H9 (cell line): Measurements from ENCODE around the gene GCK. TPM values are rescaled to one million over a fixed set of nuclear protein-coding genes. Genes with fewer than 3 reads are reported as not detected.

Experiments used
- DNase-seq: peaks from one replicate; pipeline ENCODE4 v3.0.0-alpha.2; 2017
- H2AFZ ChIP-seq: one replicate; pipeline ENCODE4 v1.6.1; 2013; ENCODE audit warnings: mild to moderate bottlenecking, low read length, control low read depth, moderate library complexity
- H2AK5ac ChIP-seq: 2 replicates; pipeline ENCODE4 v1.6.1; 2013; ENCODE audit warnings: low read length, control low read depth, mixed read lengths; ENCODE audit not compliant: insufficient read length
- H2BK120ac ChIP-seq: one replicate; pipeline ENCODE4 v1.6.1; 2013; ENCODE audit warnings: low read depth, mild to moderate bottlenecking, low read length, control low read depth, inconsistent platforms; ENCODE audit not compliant: poor library complexity, severe bottlenecking
- H2BK12ac ChIP-seq: 2 replicates; pipeline ENCODE4 v1.6.1; 2013; ENCODE audit warnings: low read length, control low read depth, mixed read lengths, low read depth; ENCODE audit not compliant: insufficient read length
- H2BK15ac ChIP-seq: 2 replicates; pipeline ENCODE4 v1.6.1; 2013; ENCODE audit warnings: low read depth, low read length, control low read depth
- H2BK20ac ChIP-seq: one replicate; pipeline ENCODE4 v1.6.1; 2013; ENCODE audit warnings: low read depth, mild to moderate bottlenecking, low read length, control low read depth, inconsistent platforms; ENCODE audit not compliant: poor library complexity, severe bottlenecking
- H2BK5ac ChIP-seq: 2 replicates; pipeline ENCODE4 v1.6.1; 2013; ENCODE audit warnings: low read length, control low read depth, mixed read lengths; ENCODE audit not compliant: insufficient read length
- H3K14ac ChIP-seq: 2 replicates; pipeline ENCODE4 v1.6.1; 2013; ENCODE audit warnings: low read length, control low read depth; ENCODE audit not compliant: insufficient read depth
- H3K18ac ChIP-seq: 2 replicates; pipeline ENCODE4 v1.6.1; 2013; ENCODE audit warnings: low read depth, mild to moderate bottlenecking, mixed read lengths, low read length, control low read depth; ENCODE audit not compliant: insufficient read length
- H3K23ac ChIP-seq: 2 replicates; pipeline ENCODE4 v1.6.1; 2013; ENCODE audit warnings: low read length, control low read depth, mixed read lengths, low read depth; ENCODE audit not compliant: insufficient read length
- H3K23me2 ChIP-seq: 2 replicates; pipeline ENCODE4 v1.6.1; 2013; ENCODE audit warnings: low read depth, mild to moderate bottlenecking, mixed read lengths, low read length, control low read depth; ENCODE audit not compliant: insufficient read length, poor library complexity, severe bottlenecking
- H3K27ac ChIP-seq: 2 replicates; pipeline ENCODE4 v1.5.1; 2013; ENCODE audit warnings: low read length, control low read depth, mixed read lengths, low read depth; ENCODE audit not compliant: insufficient read length
- H3K27me3 ChIP-seq: 2 replicates; pipeline ENCODE4 v1.6.1; 2013; ENCODE audit warnings: low read length, control low read depth, inconsistent platforms; ENCODE audit not compliant: insufficient read depth
- H3K4ac ChIP-seq: 2 replicates; pipeline ENCODE4 v1.6.1; 2013; ENCODE audit warnings: low read depth, mild to moderate bottlenecking, control low read depth, inconsistent platforms, low read length, moderate library complexity
- H3K4me1 ChIP-seq: 2 replicates; pipeline ENCODE4 v1.6.1; 2013; ENCODE audit warnings: low read length, control low read depth, inconsistent platforms; ENCODE audit not compliant: insufficient read depth
- H3K4me2 ChIP-seq: 2 replicates; pipeline ENCODE4 v1.6.1; 2013; ENCODE audit warnings: low read length, control low read depth, mixed read lengths; ENCODE audit not compliant: insufficient read length, insufficient read depth
- H3K56ac ChIP-seq: 2 replicates; pipeline ENCODE4 v1.6.1; 2013; ENCODE audit warnings: low read depth, mild to moderate bottlenecking, mixed read lengths, low read length, control low read depth; ENCODE audit not compliant: insufficient read length
- H3K79me1 ChIP-seq: 2 replicates; pipeline ENCODE4 v1.6.1; 2013; ENCODE audit warnings: low read depth, mild to moderate bottlenecking, moderate library complexity, low read length, control low read depth, inconsistent platforms; ENCODE audit not compliant: insufficient read depth, poor library complexity, severe bottlenecking
- H3K79me2 ChIP-seq: 2 replicates; pipeline ENCODE4 v1.6.1; 2013; ENCODE audit warnings: low read length, control low read depth, inconsistent platforms; ENCODE audit not compliant: insufficient read depth
- H3K9ac ChIP-seq: 2 replicates; pipeline ENCODE4 v1.6.1; 2013; ENCODE audit warnings: low read length, control low read depth, mixed read lengths; ENCODE audit not compliant: insufficient read length; ENCODE audit errors: extremely low read depth
- H3K9me3 ChIP-seq: one replicate; pipeline ENCODE4 v1.6.1; 2013; ENCODE audit warnings: low read depth, low read length, inconsistent platforms; ENCODE audit not compliant: control insufficient read depth
- H3T11ph ChIP-seq: one replicate; pipeline ENCODE4 v1.6.1; 2013; ENCODE audit warnings: mild to moderate bottlenecking, low read length, control low read depth, inconsistent platforms
- H4K20me1 ChIP-seq: one replicate; pipeline ENCODE4 v1.6.1; 2013; ENCODE audit not compliant: control insufficient read depth, insufficient read length, insufficient read depth
- H4K5ac ChIP-seq: 2 replicates; pipeline ENCODE4 v1.6.1; 2013; ENCODE audit warnings: low read depth, mild to moderate bottlenecking, mixed read lengths, low read length, control low read depth; ENCODE audit not compliant: insufficient read length
- H4K8ac ChIP-seq: replicated peaks from 2 replicates; pipeline ENCODE4 v1.6.1; 2013; ENCODE audit warnings: low read length, control low read depth, mixed read lengths, low read depth; ENCODE audit not compliant: insufficient read length
- H4K91ac ChIP-seq: 2 replicates; pipeline ENCODE4 v1.6.1; 2013; ENCODE audit warnings: low read depth, mild to moderate bottlenecking, moderate library complexity, mixed read lengths, low read length, control low read depth; ENCODE audit not compliant: insufficient read length
- H3K27ac Mint-ChIP-seq, 3 experiments: 2 replicates in 2 of 3; 3 replicates in 1 of 3; pipeline ENCODE4 v1.8.0; 2020 to 2021; ENCODE audit warnings: mixed read lengths in 3 of 3, mild to moderate bottlenecking in 1 of 3, moderate library complexity in 1 of 3
- H3K27me3 Mint-ChIP-seq: 2 replicates; pipeline ENCODE4 v1.8.0; 2021; ENCODE audit warnings: low read depth, mild to moderate bottlenecking, moderate library complexity, mixed read lengths
- H3K36me3 Mint-ChIP-seq, 3 experiments: 2 replicates in 2 of 3; 3 replicates in 1 of 3; pipeline ENCODE4 v1.8.0; 2020 to 2021; ENCODE audit warnings: low read depth in 3 of 3, mixed read lengths in 3 of 3; ENCODE audit not compliant: insufficient read depth in 1 of 3
- H3K4me1 Mint-ChIP-seq, 2 experiments: 2 replicates each; pipeline ENCODE4 v1.8.0; 2020; ENCODE audit warnings: mixed read lengths in 2 of 2
- H3K4me3 Mint-ChIP-seq, 2 experiments: 2 replicates in 1 of 2; 3 replicates in 1 of 2; pipeline ENCODE4 v1.8.0; 2020 to 2021; ENCODE audit warnings: mild to moderate bottlenecking in 2 of 2, mixed read lengths in 2 of 2, moderate library complexity in 1 of 2
- H3K9me3 Mint-ChIP-seq, 2 experiments: 2 replicates in 1 of 2; 3 replicates in 1 of 2; pipeline ENCODE4 v1.8.0; 2020; ENCODE audit warnings: mild to moderate bottlenecking in 2 of 2, mixed read lengths in 2 of 2, moderate library complexity in 1 of 2
- CTCF ChIP-seq: fragments of 200-600 bp; sonication (generic); conservative IDR thresholded peaks from 3 replicates; pipeline ENCODE4 v1.8.0; 2021; ENCODE audit warnings: antibody characterized with exemption, mild to moderate bottlenecking
- WGBS: extraction: QIAGEN DNeasy Blood & Tissue Kit; methylation state at CpG from one replicate; pipeline ENCODE4 v1.1.7; 2013; ENCODE audit warnings: missing lambda C conversion rate, low lambda C conversion rate, mixed read lengths; ENCODE audit not compliant: insufficient read length; ENCODE audit errors: extremely low coverage; 5-methylcytosine and 5-hydroxymethylcytosine counted together
- total RNA-seq: library from RNA; stranded (reverse); gene quantifications from 2 replicates; pipeline ENCODE4 v1.2.1, GENCODE V29; 2021

Gene GCK
- total RNA-seq, 1 experiment from 2014 or later: 0.98 TPM

- Histone ChIP-seq H2BK5ac (no peak overlapping the region), H3K18ac (no peak overlapping the region), H3K23ac (no peak overlapping the region), H4K5ac (no peak overlapping the region), H4K20me1 (no peaks in the 10 kb centered on the region), H3K23me2 (no peaks in the 10 kb centered on the region), H3K79me2 (no peaks in the 10 kb centered on the region), H3K4me2 (no peak overlapping the region), H3K27me3 (no peaks in the 10 kb centered on the region), H3K4me1 (no peaks in the 10 kb centered on the region), H3K4ac (no peak overlapping the region), H3K9me3 (no peaks in the 10 kb centered on the region), H2BK15ac (no peak overlapping the region), H2BK20ac (no peak overlapping the region), H3K14ac (no peak overlapping the region), H3K79me1 (no peaks in the 10 kb centered on the region), H4K91ac (no peak overlapping the region), H3T11ph (no peak overlapping the region), H3K27ac (no peak overlapping the region), H2BK120ac (no peak overlapping the region), H2BK12ac (no peak overlapping the region), H2AFZ (no peak overlapping the region), H4K8ac (no peak overlapping the region), H3K56ac (no peak overlapping the region), H3K9ac (no peak overlapping the region), H2AK5ac (no peak overlapping the region)
- Mint-ChIP-seq H3K4me1 (peaks cover 6 to 11% of the 10 kb centered on the region in 2 experiments), H3K27me3 (peaks cover 16% of the 10 kb centered on the region), H3K9me3 (no peaks in the 10 kb centered on the region), H3K36me3 (no peaks in the 10 kb centered on the region), H3K4me3 (no peak overlapping the region), H3K27ac (no peak overlapping the region)
- no peak for TF ChIP-seq CTCF
- no peak for DNase-seq
- no CpG with 5 or more reads among the region's 9 CpGs for WGBS
Observed at GRCh38 chr7:44151956-44152355, 37.3 kb downstream of the GCK start.
